Activated naive CD4-positive, alpha-beta T cell treated with anti-CD3 and anti-CD28 coated beads, Interleukin-2, amount 10 ng/mL, durations not matched to agents 7 days and 5 days (primary cell): ENCODE results near the gene WBP4.
"Not testable (repeated sequence)": the region's sequence is repeated elsewhere in the genome, so short reads cannot be mapped to it uniquely, and the experiment has no call there.

ENCODE experiments used
- CTCF ChIA-PET: fragments of 350-600 bp; sonication (Branson Sonifier 250); formaldehyde crosslinking; loops from one replicate; lab custom pipeline; 2021; ENCODE audit warnings: antibody characterized with exemption; lab: Charles Lee
- DNase-seq: peaks from one replicate; pipeline ENCODE4 v3.0.0-alpha.2; 2020
- H3K27ac Mint-ChIP-seq: one replicate; pipeline ENCODE4 v1.8.0; 2021; ENCODE audit warnings: mild to moderate bottlenecking, moderate library complexity, mixed read lengths
- H3K27me3 Mint-ChIP-seq: one replicate; pipeline ENCODE4 v1.8.0; 2021; ENCODE audit warnings: mild to moderate bottlenecking, mixed read lengths
- H3K36me3 Mint-ChIP-seq: one replicate; pipeline ENCODE4 v1.8.0; 2021; ENCODE audit warnings: mixed read lengths
- H3K4me1 Mint-ChIP-seq: one replicate; pipeline ENCODE4 v1.8.0; 2021; ENCODE audit warnings: mixed read lengths
- H3K4me3 Mint-ChIP-seq: one replicate; pipeline ENCODE4 v1.8.0; 2021; ENCODE audit warnings: mild to moderate bottlenecking, moderate library complexity, mixed read lengths
- H3K9me3 Mint-ChIP-seq: one replicate; pipeline ENCODE4 v1.8.0; 2021; ENCODE audit warnings: mixed read lengths

The WBP4 gene

DNA sequence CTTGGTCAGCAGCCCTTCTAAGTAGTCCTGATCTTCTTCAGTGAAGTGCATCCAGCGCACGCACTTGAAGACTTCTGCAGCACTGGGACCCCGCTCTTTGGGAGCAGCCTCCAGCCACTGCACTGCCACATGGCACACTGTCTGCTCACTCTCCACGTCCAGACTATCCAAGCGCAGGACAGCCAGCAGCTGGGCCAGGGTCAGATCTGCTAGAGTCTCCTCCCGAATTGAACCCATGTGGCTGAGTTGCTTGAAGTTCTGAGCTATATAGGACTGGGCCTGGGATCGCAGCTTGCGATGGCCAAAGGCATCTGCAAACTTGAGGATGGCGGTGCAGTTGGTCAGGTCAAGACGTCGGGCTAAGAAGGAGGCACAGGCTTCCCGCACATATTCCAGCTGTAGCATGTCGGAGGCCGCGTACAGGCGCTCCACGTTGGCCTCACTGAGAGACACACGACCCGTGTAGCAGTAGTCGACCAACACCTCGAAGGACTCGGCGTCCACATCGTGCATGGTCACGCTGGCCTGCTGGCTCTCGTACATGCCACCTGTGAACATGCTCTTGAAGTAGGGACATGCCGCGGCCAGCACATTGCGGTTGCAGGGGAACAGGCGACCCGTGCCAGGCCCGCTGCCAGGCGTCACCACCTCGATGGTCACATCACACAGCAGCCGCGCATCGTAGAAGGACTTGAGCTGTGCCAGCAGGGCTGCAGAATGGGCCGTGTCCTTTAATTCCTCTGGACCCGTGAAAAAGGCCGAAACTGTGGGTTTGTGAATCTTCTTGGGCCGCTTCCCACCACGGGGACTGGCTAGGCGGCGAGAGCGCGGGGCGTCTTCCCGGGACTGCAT is 70.6 kb downstream of the WBP4 start:
- H3K4me3 Mint-ChIP-seq = peak overlapping the region; percentile 93
- H3K27me3 Mint-ChIP-seq, H3K36me3 Mint-ChIP-seq, CTCF ChIA-PET, H3K9me3 Mint-ChIP-seq, DNase-seq: not testable (repeated sequence)
- H3K27ac Mint-ChIP-seq = peak overlapping the region; percentile 95
- peaks cover 49% of the 10 kb centered on the region for H3K4me1 Mint-ChIP-seq

DNA sequence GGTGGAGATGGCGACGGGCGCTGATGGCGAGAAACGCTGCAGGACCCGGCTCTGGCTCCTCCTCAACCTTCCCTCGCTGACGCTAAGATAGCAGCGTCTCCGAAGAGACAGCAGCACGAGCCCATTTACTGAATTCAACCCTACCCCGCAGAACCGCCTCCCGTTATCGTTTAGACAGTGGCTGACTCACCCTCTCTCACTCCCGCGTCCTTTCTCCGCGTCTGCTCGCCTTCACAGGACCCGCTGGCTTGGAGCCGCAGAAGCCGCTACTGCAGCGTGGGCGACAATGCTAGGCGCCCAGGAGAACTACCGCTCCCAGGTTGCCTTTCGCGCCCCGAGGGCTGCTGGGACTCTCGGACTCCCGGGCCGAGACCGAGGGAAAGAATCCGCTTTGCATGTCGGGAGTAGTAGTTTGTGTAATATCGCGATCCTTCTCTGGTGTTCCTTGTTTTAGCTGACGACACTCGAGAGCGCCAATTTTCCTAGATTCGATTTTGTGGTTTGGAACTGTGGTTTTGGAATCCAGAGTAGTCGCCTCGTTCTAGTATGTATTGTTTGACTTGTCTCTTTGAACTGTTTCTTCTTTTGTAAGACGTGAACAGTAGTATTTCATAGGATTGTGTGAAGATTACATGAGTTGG is 71.3 kb downstream of the WBP4 start, which contains the start of gene KBTBD6:
TSS of gene KBTBD6 (minus strand) at position 291 of the 641 bp plus-strand sequence. CDS start 291 bp downstream, outside the sequence.
- H3K27me3 Mint-ChIP-seq = no peaks in the 10 kb centered on the region
- peak within 1 kb of the TSS; percentile 95 for H3K27ac Mint-ChIP-seq

More for the DNA sequence above, 71.3 kb downstream of the WBP4 start, which contains the start of gene KBTBD6:
- Mint-ChIP-seq H3K4me3 (peak within 1 kb of the TSS; percentile 93), H3K36me3 (peaks cover 9% of the 10 kb centered on the region), H3K4me1 (peaks cover 49% of the 10 kb centered on the region), H3K9me3 (no peaks in the 10 kb centered on the region)
- CTCF ChIA-PET = no interaction called here
- peak; percentile 96 for DNase-seq
